GM19238 (cell line): ENCODE measurements around the gene CCDC8.
"Not testable (repeated sequence)": the region's sequence is repeated elsewhere in the genome, so short reads cannot be mapped to it uniquely, and the experiment has no call there.

ENCODE experiments used
- DNase-seq: peaks from one replicate; pipeline ENCODE4 v3.0.0; 2011; ENCODE audit warnings: low spot score; ENCODE audit not compliant: insufficient read length

The CCDC8 gene

DNA sequence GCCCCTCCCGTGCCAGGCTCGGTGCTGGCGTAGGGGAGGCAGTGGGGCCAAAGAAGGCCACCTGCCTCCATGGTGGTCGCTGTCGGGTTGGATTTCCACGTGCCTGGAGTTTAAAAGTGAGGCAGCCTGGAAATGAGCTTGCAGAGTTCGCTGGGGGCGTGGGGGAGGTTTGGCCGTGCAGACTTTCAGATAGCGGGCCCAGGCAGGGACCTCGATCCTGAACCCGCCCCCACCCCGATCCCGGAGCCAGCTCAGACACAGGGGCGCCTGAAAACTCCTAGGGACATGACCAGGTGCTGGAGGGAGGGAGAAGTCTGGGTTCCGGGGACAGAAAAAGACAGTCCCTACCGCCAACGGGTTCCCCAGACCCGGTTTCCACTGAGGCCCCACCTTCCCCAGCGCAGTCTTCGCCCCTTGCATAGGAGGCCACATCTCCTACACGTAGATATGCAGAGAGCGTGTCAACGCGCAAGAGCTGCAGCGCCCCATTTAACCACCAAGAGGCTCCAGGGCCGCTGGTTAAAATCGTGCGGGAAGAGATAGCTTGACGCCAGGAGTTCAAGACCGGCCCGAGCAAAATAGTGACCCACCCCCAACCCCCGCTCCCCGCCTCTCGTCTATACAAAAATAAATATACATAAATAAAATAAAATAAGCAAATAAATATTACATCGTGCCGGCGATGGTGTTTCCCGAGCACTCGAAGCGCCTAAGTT lies 8.5 kb downstream of the CCDC8 start:
- no peak for DNase-seq

DNA sequence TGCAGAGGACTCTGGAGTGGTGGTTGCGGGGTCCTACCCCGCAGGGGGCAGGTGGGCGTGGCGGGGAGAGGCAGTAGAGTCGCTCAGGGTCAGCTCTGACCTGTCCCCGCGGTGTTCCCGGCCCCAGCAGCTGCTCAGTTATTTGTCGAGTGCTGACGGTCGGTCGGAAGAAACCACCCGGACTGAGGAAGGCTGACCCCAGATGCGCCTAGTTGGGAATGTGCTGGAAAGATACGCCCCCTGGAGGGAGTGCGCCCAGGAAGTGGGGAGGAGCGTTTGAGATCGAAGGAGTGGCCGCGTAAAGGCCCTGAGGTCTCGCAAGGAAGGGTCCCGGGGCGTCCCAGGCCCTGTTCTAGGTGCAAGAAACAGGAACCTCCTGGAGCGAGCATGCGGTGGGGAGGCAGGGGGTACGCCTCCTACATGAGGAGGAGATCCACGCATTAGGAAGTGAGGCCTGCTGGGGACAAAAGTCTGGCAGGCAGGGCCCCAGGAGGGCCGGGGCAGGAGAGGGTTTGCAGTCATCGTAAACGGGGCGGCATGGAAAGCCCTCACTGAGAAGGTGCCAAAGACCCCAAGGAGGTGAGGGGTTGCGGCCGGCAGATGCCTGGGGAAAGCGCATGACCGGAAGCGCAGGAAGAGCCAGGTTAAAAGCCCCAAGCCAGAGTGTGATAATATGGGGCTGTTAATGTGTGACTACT lies 9.2 kb downstream of the CCDC8 start:
- no peak for DNase-seq

DNA sequence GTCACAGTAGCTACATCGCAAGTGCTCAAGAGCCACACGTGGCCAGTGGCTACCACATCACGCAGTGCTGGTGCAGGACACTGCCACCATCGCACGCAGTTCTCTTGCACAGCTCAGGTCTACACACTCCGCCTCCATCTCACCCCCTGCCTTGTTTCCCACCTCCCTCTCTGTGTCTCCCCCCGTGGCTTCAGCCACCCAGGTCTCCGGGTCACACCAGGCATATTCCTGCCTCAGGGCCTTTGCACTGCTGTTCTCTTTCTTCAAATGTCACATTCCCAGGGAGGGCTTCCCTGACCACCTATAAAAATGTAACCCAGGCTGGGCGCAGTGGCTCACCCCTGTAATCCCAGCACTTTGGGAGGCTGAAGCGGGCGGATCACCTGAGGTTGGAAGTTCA lies 10.6 kb downstream of the CCDC8 start:
- no peak for DNase-seq

DNA sequence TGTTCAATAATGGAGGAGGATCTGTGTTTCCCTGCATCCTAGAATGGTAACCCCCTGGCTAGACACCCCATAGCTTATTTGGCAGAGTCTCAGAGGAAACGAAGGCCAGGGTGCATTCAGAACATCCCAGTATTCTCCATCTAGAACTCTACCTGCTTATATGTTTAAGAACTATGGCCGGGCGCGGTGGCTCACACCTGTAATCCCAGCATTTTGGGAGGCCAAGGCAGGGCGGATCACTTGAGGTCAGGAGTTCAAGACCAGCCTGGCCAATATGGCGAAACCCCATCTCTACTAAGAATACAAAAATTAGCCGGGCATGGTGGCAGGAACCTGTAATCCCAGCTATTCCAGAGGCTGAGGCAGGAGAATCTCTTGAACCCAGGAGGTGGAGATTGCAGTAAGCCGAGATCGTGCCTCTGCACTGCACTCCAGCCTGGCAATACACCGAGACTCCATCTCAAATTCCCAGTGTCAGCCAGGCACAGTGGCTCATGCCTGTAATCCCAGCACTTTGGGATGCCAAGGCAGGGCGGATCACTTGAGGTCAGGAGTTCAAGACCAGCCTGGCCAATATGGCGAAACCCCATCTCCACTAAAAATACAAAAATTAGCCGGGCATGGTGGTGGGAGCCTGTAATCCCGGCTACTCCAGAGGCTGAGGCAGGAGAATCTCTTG lies 15.4 kb downstream of the CCDC8 start:
- not testable (repeated sequence) for DNase-seq

DNA sequence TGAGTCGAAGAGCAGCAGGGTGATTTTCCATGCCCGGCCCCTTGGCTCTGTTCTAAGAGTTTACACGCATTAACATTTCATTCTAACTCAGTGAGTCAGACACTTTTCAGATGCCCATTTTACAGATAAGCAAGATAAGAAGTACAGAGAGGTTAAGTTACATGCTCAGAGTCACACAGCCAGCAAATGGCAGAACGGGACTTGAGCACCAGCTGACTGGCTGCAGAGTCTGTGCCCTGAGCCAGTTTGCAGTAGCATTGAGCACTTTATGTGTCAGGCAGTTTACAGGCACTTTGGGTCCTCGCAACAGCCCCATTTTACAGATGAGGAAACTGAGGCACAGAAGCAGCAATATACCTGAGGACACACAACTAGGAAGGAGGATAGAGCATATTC lies 19.0 kb downstream of the CCDC8 start:
- no peak for DNase-seq

DNA sequence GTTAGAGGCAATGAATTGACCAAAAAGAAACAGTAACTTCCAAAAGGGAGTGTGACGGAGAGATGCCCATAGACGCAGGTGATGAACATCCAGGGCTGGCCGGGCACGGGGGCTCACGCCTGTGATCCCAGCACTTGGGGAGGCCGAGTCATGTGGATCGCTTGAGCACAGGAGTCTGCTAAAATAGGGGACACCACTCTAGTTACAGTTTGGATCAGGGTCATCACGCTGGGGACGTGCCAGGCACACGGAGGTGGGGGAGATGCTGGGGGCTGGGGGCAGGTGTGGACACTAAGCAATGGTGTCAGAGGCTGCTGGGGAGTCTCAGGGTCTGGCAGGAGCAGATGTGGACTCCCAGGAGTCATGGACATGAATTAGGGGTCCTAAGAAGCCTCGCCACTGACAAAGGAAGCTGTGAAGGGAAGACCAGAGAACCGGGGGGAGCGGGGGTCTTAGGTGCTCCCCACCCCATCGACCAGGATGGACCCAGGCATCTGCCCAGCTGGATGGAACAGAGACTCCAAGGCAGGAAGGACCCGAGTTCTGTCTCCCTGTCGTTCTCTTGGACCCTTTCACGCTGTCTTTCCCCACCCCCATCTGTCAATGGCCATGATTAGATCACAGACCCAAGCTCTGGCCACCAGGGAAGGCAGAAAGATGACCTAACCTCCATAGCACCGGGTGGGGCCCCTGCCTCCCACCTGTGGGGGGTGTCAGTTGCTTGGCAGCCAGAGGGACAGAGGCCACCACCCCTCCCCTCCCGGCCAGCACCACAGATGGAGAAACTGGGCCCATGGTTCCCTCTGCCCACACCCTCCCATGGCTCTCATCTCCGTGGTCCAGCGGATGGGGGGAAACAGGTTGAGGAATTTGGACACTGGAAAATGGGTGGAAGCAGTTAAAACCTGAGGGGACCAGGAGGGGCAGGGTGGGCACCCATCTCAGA lies 19.6 kb downstream of the CCDC8 start:
- DNase-seq = no peak

DNA sequence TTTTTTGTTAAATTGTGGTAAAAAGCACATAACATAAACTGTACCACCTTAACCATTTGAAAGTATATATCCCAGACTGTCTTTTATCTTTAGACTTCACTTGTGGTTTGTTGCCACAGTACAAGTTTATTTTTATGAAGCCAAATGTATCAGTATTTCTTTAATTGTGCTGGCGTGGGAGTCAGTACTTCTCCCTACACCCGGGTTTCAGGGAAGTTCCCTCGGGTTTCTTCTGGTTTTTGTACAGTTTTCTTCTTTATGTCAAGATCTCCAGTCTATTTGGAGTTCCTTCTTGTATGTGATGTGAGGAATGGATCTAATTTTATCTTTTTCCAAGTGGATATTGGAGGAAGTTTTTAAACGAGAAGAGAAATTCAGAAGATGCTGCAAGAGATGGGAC lies 20.5 kb downstream of the CCDC8 start:
- no peak for DNase-seq

DNA sequence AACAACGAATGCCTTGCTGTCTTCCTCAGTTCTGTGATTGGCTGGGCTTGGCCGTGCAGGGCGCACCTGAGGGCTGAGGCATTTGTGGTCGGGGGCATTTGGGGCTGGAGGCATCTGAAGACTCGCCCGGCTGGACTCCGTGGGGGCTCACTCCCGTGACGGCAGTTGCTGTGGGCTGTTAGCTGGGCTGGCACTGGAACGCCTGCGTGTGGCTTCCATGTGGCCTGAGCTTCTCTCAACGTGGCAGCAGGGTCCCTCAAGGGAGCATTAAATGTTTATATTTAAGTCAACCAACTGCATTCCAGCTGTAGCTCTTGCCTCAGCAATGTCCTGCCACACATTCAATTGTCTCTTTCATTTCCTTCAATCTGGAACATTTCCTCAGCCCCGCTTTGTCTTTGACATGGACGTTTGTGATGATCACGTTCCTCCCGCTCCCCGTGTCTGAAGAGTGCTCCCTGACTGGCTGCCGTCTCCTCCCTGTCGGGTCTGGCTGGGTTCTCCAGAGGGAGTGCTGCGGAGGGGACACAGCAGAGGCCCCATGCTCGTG lies 21.0 kb downstream of the CCDC8 start:
- DNase-seq = no peak

DNA sequence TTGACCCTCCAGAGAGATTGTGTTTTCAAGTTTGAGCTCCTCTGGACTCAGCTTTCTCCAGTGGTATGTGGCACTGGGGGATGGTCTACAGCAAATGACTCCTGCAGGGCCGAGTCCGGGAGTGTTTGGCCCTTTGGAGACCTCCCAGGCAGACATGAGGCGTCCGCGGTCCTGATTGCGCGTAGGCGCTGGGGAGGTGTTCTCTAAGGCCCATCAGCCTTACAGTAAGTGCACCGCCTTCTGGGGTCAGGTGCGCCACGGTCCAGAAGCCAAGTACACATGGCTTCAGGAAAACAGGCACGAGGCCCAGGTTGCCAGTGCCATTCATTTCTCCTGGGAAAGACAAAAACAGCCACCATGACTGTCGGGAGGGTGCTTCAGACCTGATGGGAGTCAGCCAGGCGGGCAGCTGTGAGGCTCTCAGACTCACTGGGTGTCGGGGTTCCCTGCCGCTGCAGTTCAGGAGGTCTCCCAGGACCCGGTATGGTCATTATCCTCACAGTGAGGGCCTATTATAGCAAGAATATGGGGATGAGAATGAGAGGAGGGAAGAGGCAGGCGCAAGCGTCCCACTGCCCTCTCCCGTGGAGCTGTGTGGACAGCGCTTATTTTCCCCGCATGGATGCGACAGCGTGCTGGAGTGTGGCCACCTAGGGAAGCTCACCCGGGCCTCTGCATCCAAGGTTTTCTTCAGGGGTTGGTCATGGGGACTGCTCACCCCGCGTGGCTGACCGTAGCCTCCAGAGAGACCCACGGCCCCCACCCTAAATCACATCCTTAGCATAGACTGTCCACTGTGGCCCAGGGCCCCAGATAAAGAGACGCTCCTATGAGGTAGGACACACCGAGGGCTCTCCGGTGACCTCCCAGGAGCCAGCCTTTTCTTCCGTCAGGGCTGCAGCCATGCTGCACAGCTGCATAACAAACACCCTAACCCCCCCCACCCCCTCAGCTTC lies 21.8 kb downstream of the CCDC8 start:
- DNase-seq = no peak

DNA sequence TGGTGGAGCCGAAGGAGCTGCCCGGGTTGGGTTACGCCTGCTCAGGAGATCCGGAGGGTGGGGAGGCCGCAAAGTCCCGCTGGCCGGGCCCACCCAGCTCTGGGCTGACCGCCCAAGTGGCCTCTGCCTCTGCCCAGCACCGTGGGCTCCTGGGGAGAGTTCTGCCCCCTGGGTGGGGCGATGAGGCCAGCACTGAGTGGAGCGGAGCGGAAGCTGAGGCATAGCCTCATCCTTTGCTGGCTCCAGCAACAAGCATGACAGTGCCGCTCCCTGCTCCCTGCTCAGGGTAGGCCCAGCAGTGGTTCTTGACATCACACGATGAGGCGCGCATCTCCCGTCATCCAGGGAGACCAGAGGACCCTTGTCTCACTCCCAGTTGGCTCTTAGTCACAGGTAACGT lies 22.5 kb downstream of the CCDC8 start:
- no peak for DNase-seq

DNA sequence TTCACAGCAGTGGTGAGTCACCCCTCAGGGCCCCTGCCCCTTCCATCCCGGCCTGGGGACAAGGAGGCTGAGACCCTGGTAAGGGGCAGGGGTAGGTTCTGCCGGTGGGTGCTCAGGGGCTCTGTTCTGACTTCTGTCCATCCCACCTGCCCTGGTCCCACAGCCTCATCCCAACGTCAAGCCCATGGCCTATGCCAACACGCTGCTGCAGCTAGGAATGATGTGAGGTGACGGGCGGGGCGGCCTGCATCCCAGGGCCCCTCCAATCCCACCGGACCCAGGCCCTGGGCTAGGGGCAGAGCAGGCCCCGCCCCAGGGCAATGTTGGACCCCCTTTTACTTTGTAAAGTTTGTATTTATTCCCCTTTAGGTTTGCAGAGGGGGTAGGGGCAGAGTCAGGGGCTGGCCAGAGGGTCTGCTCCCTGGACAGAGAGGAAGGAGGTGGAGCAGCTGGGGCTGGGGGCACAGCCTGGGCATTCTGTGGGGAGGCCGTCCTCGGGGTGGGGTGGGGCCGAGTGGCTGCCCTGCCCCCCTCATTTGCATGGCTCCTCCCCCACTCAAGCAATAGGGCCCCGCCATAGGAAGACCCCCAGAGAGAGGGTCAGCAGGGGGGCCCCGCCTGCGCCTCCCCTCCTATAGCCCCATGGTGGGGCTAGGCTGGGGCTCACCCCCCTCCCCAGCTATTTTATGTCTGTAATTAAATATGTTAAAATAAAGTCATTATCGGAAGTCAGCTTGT lies 23.1 kb downstream of the CCDC8 start:
- no peak for DNase-seq

DNA sequence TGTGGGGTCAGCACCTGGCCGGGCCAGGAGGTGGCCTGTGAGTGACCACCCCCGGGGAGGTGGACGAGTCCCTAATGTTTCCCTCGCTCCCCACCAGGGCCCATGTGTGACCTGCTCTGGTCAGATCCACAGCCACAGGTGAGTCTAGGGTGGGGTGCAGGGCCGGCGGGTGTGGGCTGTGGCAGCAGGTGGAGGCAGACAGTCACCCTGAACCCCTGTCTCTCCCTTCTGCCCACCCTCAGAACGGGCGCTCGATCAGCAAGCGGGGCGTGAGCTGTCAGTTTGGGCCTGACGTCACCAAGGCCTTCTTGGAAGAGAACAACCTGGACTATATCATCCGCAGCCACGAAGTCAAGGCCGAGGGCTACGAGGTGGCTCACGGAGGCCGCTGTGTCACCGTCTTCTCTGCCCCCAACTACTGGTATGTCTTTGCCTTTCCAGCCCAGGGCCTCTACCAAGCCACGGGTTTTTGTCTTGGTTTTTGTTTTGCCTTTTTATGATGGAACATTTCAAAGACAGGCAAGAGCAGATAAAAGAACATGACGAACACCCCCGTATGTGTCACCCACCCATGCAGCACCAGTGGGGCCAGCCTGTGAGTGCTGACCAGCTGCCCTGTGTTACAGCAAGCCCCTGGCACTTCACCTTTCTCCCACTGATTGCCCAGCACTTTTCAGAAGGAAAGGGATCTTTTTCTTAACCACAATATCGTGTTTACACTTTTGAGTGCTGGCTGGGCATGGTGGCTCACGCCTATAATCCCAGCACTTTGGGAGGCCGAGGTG lies 24.9 kb downstream of the CCDC8 start:
- DNase-seq = no peak

DNA sequence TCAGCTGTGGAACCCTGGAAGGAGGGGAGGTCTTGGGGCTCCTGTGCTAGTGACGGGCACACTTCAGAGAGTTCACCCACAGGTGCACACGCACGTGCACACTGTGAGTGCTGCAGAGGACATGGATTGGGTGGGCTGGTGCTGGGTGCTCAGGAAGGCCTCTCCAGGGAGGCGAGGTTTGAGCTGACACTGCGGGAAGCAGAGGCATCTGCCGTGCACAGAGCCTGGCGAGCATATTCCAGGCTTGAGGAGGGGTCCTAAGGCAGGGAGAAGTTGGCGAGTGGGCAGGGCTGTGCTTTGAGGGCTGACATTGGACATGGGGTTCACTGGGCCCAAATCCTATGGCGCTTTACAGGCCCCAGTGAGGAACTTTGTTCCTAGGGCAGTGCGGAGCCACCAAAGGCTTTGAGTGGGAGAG lies 25.6 kb downstream of the CCDC8 start:
- no peak for DNase-seq

DNA sequence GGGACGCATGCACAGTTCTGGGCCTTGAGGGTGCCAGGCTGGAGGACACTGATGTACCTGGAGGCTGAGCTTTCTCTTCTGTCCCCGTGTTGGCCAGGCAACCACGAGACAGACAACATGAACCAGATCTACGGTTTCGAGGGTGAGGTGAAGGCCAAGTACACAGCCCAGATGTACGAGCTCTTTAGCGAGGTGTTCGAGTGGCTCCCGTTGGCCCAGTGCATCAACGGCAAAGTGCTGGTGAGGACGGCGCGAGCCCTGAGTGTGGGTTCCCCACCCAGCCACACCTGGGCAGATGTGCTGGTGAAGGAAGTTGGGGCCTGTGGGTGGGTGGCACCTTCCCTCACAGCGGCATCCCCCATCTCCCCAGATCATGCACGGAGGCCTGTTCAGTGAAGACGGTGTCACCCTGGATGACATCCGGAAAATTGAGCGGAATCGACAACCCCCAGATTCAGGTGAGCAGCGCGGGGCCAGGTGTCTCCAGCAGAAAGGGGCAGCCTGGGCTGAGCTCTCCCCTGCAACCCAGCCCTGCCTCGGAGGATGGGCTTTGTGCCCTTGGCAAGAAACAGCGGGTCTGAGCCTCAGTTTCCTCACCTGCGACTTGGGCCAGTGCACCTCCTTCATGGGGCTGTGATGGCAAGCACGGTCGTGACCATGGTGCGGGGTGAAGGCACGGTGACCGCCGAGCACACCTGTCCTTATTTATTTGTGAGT lies 26.2 kb downstream of the CCDC8 start:
- DNase-seq = no peak

DNA sequence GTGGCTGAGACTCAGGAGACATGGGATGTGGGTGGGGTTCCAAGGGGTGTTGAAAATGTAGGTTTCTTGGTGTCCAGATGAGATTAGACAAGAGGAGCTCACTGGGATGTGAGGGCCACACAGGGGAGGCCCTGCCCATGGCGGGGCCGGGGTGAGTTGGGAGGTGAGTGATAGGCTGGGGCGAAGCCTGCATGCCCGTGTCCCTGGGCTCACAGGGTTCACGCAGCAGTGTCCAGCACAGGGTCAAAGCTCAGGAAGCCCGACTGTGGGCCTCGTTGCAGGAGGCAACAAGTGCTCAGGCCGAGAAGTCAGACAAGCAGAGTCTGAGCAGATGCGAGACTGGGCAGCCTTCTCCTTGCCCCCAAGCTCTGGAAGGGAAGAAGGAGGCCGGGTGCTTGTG lies 27.2 kb downstream of the CCDC8 start:
- DNase-seq = no peak

DNA sequence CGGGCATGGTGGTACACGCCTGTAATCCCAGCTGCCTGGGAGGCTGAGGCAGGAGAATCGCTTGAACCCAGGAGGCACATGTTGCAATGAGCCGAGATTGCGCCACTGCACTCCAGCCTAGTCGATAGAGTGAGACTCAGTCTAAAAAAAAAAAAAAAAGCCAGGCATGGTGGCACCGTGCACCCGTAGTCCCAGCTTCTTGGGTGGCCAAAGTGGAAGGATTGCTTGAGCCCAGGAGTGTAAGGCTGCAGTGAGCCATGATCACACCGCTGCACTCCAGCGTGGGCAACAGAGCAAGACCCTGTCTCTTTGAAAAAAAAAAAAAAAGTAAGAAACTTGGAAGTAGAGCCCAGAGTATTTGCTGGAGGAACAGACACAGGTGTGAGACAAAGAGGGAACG lies 27.7 kb downstream of the CCDC8 start:
- no peak for DNase-seq

DNA sequence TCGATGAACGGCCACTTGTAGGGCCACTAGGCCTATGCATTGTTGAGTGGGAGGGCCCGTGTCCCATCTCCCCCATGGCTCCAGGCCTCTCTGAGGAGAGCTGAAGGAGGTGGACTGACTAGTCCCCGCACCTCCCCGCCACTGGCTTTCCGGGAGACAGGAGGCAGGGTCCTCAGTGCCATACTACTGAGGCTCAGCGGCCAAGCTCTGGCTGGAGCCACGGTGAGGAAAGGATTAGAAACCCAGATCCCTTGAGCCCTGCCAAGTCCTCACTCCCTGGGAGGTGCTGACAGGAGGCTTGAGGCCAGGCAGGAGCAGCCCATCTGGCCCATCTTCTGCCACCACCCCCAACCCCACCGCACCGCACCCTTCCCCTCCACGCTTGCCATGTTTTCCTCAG lies 29.0 kb downstream of the CCDC8 start:
- DNase-seq = no peak

DNA sequence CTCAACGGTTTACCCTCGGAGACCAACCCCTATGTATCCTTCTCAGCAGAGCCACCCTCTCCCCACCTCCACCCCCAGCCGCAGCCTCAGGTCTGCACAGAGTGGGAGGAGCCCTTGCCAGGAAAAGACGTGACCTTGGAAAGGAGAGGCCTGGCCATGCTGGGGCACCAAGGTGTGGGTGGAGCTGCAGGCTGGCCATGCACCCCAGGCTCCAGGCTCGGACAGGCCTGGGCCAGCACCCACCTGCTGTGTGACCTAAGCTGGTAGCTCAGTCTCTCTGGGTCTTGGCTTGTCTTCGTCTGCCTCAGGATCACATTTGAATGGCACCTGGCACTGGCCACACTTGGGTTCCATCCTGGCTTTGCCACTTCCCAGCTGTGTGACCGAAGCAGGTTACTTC lies 29.5 kb downstream of the CCDC8 start:
- DNase-seq = no peak
